Fibroblast of lung (primary cell): ENCODE measurements around the gene MTX3.

ENCODE experiments used
- CTCF ChIP-seq, 2 donors: IDR thresholded peaks in 1 of 2; conservative IDR thresholded peaks in 1 of 2; 1 replicate in 1 of 2; 2 replicates in 1 of 2; pipeline ENCODE4 v1.5.1; 2011 to 2012; ENCODE audit warnings: low read length in 2 of 2, control low read depth in 1 of 2, inconsistent platforms in 1 of 2, low read depth in 1 of 2, mild to moderate bottlenecking in 1 of 2
- EZH2 ChIP-seq: IDR thresholded peaks from 2 replicates; pipeline ENCODE4 v1.5.1; 2012; ENCODE audit warnings: low read length, control low read depth, mild to moderate bottlenecking; ENCODE audit errors: missing control alignments

- TF ChIP-seq CTCF (conservative IDR thresholded peaks at IDR 0.05 in 1 of 2, IDR thresholded peaks at IDR 0.05 in 1 of 2; ENCODE audit: low read depth in 1 of 2, low read length in 2 of 2) (no peak), EZH2 (no peak)
Measured at GRCh38 chr5:79984363-79984762, 6.7 kb downstream of the MTX3 start.
